Measurements from ENCODE around the gene SOX30. TPM values are rescaled to one million over a fixed set of nuclear protein-coding genes. Genes with fewer than 3 reads are reported as not detected.

The SOX30 gene
- total RNA-seq, 1 experiment from 2014 or later, result not detected

GRCh38 chr5:157610990-157611389 lies 41.2 kb downstream of the SOX30 start:
- peaks cover 23% of the 10 kb centered on the region for H3K4me1 Mint-ChIP-seq (ENCODE audit: insufficient read depth, unreplicated experiment)
- TF ChIP-seq, protein P1, sequence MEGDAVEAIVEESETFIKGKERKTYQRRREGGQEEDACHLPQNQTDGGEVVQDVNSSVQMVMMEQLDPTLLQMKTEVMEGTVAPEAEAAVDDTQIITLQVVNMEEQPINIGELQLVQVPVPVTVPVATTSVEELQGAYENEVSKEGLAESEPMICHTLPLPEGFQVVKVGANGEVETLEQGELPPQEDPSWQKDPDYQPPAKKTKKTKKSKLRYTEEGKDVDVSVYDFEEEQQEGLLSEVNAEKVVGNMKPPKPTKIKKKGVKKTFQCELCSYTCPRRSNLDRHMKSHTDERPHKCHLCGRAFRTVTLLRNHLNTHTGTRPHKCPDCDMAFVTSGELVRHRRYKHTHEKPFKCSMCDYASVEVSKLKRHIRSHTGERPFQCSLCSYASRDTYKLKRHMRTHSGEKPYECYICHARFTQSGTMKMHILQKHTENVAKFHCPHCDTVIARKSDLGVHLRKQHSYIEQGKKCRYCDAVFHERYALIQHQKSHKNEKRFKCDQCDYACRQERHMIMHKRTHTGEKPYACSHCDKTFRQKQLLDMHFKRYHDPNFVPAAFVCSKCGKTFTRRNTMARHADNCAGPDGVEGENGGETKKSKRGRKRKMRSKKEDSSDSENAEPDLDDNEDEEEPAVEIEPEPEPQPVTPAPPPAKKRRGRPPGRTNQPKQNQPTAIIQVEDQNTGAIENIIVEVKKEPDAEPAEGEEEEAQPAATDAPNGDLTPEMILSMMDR (IDR thresholded peaks at IDR 0.05; ENCODE audit: unreplicated experiment), result no peak
- DNase-seq (ENCODE audit: unreplicated experiment), result no peak
- BruUV-seq (replicated peaks), result no TSS peak
- no peaks in the 10 kb centered on the region for H3K36me3 Mint-ChIP-seq (ENCODE audit: insufficient read depth, unreplicated experiment)
- no peaks in the 10 kb centered on the region for H3K27me3 Mint-ChIP-seq (ENCODE audit: insufficient read depth, unreplicated experiment)
- POLR2A ChIA-PET, result interaction anchor here (1.0 kb wide), 1 partner anchor 52 kb away, joined by 3 read pairs; no protein-coding TSS in a partner anchor
- H3K27ac Mint-ChIP-seq (ENCODE audit: low read depth, unreplicated experiment), result peak overlapping the region; percentile 47
- H3K4me3 Mint-ChIP-seq (ENCODE audit: unreplicated experiment), result no peak overlapping the region
- CTCF ChIA-PET, result interaction anchor here (0.7 to 0.8 kb wide), 3 partner anchors 59 to 1949 kb away, joined by 3 to 5 read pairs (median 3); no protein-coding TSS in a partner anchor
- no peaks in the 10 kb centered on the region for H3K9me3 Mint-ChIP-seq (ENCODE audit: unreplicated experiment)
- intact Hi-C loops (cut with micrococcal nuclease), result loop anchor here (5.0 kb wide), 1 partner anchor 49 kb away; no protein-coding TSS in a partner anchor

DNA sequence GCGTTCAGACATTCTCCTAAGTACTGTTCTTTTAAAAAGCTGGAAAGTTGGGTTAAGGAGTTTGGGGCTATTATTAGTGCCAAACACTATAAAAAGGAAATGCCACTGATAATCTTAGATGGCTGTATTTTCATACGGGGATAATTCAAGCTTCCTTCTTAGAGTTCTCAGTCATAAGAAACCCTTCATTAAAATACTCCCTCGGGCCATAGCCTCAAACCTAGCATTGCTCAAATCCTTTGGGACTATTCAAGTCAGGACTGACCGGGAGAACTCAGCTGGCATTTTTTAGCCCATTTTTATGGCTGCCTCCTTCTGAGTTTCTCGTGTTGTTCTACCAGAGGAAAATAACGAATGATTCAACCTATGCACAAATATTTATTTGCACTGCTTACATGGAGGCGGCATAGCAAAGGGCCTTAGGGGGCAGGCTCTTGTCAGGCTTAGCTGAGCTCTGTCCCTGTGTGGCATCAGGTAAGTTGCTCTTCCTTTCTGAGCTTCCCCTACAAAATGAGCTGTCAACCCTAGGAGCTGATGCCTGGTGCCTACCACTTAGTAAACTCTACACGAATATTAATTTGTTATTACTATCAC lies 43.2 kb downstream of the SOX30 start:
- POLR2A ChIA-PET, result interaction anchor here (0.6 to 1.2 kb wide), 5 partner anchors 16 to 92 kb away, joined by 3 to 5 read pairs (median 3); no protein-coding TSS in a partner anchor
- Mint-ChIP-seq H3K4me1 (ENCODE audit: insufficient read depth, unreplicated experiment) (peaks cover 26% of the 10 kb centered on the region), H3K4me3 (ENCODE audit: unreplicated experiment) (no peak overlapping the region), H3K9me3 (ENCODE audit: unreplicated experiment) (no peaks in the 10 kb centered on the region), H3K27me3 (ENCODE audit: insufficient read depth, unreplicated experiment) (no peaks in the 10 kb centered on the region), H3K36me3 (ENCODE audit: insufficient read depth, unreplicated experiment) (no peaks in the 10 kb centered on the region), H3K27ac (ENCODE audit: low read depth, unreplicated experiment) (peak overlapping the region; percentile 97)
- no TSS peak for BruUV-seq (replicated peaks)
- CTCF ChIA-PET, result no interaction called here
- DNase-seq (ENCODE audit: unreplicated experiment), result no peak
- TF ChIP-seq, protein P1 (IDR thresholded peaks at IDR 0.05; ENCODE audit: unreplicated experiment), result no peak
- intact Hi-C loops (cut with micrococcal nuclease), result no loop called here

DNA sequence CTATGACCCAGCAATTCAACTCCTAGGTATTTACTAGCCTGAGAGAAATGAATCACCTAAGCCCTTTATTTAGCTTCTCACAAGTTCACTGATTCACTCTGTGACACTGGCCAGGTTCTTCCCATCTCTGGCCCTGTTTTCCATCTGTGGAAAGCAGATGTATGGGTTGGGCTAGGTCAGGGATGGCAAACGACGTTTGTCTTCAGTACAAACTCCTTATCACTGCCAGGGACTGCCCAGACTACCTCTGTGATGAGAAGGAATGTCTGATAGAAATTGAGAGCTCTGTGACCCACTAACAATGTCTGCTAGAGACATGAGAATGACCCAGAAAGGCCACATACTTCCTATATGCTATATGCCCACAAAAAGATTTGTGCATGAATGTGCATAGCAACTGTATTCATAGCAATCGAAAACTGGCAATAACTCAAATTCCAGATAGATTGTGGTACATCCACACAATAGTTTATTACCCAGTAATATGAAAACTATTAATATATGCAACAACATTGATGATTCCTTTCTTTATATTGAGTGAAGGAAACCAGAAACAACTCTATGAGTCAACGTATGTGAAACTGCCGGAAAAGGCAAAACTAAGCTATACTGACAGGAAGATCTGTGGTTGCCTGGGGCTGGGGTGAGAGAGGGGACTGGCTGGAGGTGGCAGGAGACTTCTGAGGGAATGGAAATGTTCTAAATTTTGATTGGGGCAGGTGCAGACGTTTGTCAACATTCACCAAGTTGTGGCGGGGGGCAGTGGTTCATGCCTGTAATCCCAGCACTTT lies 44.7 kb downstream of the SOX30 start:
- peaks cover 36% of the 10 kb centered on the region for H3K4me1 Mint-ChIP-seq (ENCODE audit: insufficient read depth, unreplicated experiment)
- H3K27me3 Mint-ChIP-seq (ENCODE audit: insufficient read depth, unreplicated experiment), result no peaks in the 10 kb centered on the region
- no peaks in the 10 kb centered on the region for H3K9me3 Mint-ChIP-seq (ENCODE audit: unreplicated experiment)
- BruUV-seq (replicated peaks), result no TSS peak
- intact Hi-C loops (cut with micrococcal nuclease), result no loop called here
- DNase-seq (ENCODE audit: unreplicated experiment), result peak; percentile 85
- ChIA-PET CTCF (interaction anchor here (0.6 to 1.6 kb wide), 3 partner anchors 110 to 256 kb away, joined by 3 read pairs; no protein-coding TSS in a partner anchor), POLR2A (interaction anchor here (0.9 to 1.7 kb wide), 8 partner anchors 19 to 124 kb away, joined by 3 to 5 read pairs (median 3); partner anchors contain the start of gene THG1L)
- TF ChIP-seq, protein P1 (IDR thresholded peaks at IDR 0.05; ENCODE audit: unreplicated experiment), result no peak
- peak overlapping the region; percentile 97 for H3K27ac Mint-ChIP-seq (ENCODE audit: low read depth, unreplicated experiment)
- peaks cover under 1% of the 10 kb centered on the region for H3K36me3 Mint-ChIP-seq (ENCODE audit: insufficient read depth, unreplicated experiment)
- H3K4me3 Mint-ChIP-seq (ENCODE audit: unreplicated experiment), result no peak overlapping the region

- Mint-ChIP-seq H3K27me3 (ENCODE audit: insufficient read depth, unreplicated experiment) (no peaks in the 10 kb centered on the region), H3K36me3 (ENCODE audit: insufficient read depth, unreplicated experiment) (peaks cover 6% of the 10 kb centered on the region), H3K9me3 (ENCODE audit: unreplicated experiment) (no peaks in the 10 kb centered on the region), H3K4me3 (ENCODE audit: unreplicated experiment) (no peak overlapping the region), H3K4me1 (ENCODE audit: insufficient read depth, unreplicated experiment) (peaks cover 35% of the 10 kb centered on the region), H3K27ac (ENCODE audit: low read depth, unreplicated experiment) (no peak overlapping the region)
- ChIA-PET POLR2A (interaction anchor here (0.6 kb wide), 1 partner anchor 210 kb away, joined by 3 read pairs; no protein-coding TSS in a partner anchor), CTCF (interaction anchor here (1.6 kb wide), 1 partner anchor 112 kb away, joined by 3 read pairs; no protein-coding TSS in a partner anchor)
- DNase-seq (ENCODE audit: unreplicated experiment), result no peak
- no TSS peak for BruUV-seq (replicated peaks)
- TF ChIP-seq, protein P1 (IDR thresholded peaks at IDR 0.05; ENCODE audit: unreplicated experiment), result no peak
- intact Hi-C loops (cut with micrococcal nuclease), result no loop called here
Observed at GRCh38 chr5:157606046-157606445, 46.2 kb downstream of the SOX30 start.

All from MCF 10A (cell line).